Measurements from ENCODE around the gene MMS19.
"Not testable (repeated sequence)": the region's sequence is repeated elsewhere in the genome, so short reads cannot be mapped to it uniquely, and the experiment has no call there.

Gene MMS19

DNA sequence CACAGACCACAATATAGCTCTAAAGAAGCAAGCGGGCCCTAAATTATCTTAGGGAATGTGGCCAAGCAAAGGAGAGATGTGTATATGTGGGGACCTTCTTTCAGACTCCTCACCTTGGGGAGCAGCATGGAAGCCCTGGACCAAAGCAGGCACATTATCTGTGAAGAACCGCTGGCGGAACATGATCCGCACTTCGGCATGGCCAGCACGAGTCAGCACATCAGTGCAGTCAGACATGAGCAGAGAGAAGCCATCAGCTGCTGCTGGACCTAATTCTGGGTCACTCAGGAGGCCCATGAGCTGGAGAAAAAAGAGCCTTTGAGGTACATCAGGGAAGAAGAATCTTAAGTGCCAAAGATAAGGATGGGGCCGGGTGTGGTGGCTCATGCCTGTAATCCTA, 38.3 kb downstream of the MMS19 start:
- no peak for DNase-seq

DNA sequence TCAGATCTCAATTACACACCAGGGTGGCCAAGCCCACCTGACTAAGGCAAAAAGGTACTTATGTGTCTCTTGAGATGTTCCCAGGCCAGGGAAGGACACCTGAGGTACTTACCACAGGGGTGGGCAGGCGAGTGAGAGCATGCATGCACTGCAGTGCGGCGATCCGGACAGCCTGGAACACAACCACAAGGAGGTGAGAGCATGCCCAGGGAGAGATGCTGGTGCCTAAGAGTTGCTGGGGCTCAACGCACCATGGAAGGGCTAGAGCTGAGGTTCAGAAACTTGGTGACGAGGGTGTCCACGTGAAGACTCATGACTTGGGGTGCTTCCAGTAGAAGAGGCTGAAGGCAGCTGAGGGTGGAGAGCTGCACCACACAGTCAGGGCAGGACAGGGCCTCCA, 39.1 kb downstream of the MMS19 start:
- DNase-seq, result no peak

DNA sequence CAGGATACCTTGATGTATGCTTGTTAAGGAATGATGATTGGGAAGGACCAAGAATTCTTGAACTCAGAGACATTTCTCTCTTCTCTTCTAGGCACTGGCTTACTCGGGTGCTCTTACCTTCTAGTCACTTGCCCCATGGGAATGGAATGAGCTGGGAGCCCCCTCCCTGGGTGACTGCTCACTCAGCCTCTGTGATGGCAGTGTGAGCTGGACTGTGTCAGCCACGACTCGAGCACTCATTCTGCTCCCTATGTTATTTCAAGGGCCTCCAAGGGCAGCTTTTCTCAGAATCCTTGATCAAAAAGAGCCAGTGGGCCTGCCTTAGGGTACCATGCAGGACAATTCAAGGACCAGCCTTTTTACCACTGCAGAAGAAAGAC, 41.5 kb downstream of the MMS19 start:
- DNase-seq, result no peak

DNA sequence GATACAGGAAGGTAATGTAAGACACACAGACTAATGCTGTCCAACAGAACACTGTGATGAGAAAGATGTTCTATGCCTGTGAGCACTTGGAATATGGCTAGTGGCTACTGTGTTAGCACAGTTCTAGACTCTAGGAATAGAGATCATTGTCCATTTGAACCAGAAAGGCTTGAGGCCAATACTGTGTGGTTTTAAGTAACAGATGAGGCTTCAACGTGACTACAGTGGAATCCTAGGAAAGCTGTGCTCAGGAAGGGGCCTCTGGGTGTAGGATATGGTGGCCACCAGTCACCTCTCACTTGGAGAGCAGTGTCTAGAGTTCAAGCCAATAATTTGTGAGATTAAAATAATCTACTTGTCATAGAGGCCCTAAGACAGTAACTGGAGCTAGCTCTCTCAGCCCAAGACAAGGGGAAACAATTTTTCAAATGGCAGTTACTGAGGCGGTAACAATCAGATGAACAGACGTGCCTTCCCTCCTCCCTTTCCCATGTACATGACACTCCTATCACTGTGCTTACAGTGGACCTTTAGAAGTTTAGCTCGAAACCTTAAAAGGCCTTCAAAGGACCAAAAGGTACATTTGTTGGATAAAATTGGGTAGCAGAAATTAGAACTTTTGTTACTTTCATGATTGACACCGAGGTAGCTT, 42.1 kb downstream of the MMS19 start:
- DNase-seq, result no peak

DNA sequence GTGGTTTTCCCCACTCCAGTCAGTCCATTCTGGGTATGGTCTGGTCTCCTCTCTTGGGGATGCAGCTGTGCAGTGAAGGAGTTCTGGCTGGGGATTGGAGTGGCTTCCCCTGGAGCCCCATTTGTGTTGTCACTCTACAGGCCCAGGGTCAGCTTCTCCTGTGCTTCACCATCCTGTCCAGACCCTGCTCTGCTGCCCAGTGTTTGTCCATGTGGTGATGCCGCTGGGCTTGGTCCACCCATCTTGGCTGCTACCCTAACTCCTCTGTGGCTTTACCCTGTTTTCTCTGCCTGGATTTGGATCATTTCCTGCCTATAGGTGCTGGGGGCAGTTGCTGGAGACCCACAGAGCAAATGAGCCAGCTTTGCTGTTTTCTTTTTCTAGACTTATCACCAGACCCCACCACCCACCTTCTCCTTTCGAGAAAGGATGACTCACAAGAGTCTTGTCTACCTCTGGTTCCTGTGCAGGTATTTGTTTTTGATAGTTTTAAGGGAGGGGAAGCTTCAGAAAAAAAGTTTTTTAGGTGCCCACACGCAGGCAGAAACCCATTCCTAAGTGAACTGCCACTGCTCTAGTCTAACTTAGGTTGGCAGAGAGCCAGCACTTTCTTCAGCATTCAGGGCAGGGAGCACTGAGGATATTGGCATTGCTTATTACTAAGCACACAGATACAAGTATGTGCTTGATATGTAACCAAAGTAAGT, 43.7 kb downstream of the MMS19 start:
- no peak for DNase-seq

DNA sequence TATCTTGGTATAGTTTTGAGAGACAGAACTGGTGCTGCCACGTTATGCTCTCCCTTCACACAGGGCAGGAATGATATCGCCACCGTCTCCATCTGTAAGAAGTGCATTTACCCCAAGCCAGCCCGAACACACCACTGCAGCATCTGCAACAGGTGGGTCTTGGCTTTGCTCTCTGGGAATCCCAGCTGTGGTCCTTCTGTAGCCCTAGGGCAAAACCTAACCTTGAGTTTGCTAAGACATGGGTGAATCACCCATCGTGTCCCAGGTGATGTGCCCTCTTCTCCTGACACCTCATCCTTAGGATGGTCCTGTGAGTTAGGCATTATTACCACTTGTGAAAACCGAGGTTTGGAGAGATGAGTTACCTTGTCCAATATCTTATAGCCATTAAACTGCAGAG, 45.9 kb downstream of the MMS19 start:
- no peak for DNase-seq

DNA sequence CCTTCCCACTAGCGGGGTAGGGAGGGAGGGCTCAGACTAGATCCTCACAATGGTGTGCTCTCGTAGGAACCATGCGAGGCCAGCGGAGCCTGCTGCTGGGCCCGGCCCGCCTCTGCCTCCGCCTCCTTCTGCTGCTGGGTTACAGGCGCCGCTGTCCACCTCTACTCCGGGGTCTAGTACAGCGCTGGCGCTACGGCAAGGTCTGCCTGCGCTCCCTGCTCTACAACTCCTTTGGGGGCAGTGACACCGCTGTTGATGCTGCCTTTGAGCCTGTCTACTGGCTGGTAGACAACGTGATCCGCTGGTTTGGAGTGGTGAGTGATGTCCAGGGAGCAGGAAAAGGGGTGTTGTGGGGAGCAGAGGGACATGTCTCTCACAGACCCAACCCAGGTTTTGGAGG, 46.6 kb downstream of the MMS19 start:
- no peak for DNase-seq

DNA sequence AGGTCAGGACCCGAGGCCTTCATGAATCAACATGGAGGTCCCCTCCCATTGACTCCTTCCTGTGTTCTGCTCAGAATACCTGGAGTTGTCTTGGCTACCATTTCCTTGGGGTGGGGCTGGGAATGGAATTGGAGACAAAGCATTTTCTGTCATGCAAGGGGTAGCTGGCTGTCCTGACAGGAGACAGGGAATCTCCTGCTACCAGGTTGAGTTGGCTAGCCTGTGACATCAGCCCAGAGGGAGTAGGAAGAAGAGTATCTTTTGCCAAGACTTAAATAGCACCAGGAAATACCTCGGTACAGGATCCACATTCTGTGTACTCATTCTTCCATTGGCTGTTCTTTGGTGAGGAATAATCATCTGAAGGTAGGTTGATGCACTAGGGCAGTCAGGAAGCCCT, 47.4 kb downstream of the MMS19 start:
- DNase-seq, result no peak

DNA sequence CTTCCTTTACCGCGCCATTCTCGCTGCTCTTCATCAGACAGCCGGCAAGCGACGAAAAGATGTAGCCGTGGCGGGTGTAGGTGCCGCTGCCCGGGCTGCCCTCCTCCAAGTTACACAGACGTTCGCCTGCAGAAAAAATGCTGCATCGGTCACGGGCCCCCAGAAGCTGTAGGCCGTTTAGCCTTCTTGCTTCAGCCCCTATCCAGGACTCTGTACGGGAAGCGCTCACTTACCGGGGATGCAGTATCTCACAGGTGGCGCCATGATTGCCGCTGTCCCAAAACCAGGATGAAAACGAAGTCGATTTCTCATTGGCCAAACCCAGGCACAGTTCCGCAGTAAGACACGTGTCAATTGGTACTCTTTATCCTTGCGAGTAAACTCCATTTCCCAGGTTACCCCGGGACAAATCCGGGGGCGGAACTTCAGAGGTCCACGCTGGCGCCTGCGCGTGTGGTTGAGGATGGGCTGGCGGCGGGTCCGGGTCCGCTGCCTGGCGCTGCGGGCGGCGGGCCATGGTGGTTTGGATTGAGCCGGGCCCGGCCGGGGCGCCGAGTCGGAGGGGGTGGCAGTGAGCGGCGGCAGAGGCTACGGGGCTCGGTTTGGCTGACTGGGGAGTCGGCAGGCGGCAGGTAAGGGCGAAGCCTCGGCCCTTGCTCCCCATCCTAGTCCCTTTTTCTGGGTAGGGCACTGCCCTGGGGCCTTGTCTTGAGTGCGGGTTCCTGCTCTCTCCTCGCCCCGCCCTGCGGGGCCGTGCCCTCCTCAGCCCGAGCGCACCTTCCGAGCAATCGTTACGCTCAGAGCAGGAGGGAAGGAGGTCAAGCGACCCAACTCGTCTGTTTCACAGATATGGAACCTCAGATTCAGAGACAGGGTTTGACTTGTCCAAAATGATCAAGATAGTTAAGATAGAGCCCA, 52.2 kb downstream of the MMS19 start, which contains the start of the genes EXOSC1 and ZDHHC16:
TSS of gene EXOSC1 (minus strand) at position 285 of the 918 bp plus-strand sequence. CDS start at position 264, 21 bp downstream.
TSS of gene ZDHHC16 (plus strand) at position 454 of the 918 bp plus-strand sequence. CDS start 5,501 bp downstream, outside the sequence.
- DNase-seq, result peak; percentile 67

DNA sequence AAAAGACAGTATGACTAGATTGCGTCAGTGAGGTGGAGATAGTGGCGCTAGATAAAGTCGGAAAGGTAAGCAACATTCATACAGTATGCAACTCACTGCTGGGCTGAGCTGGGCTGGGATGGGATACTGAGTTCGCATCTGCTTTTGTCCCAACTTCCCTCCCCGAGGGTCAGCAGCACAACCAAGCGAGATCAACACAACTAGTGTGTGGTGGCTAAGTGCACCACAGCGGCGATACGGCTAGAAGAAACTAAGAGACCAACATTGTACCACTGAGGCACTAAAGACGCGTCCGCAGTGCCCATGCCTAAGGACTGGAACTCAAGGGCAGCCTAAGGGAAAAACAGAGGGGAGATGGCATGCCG, 52.9 kb downstream of the MMS19 start:
- no peak for DNase-seq

DNA sequence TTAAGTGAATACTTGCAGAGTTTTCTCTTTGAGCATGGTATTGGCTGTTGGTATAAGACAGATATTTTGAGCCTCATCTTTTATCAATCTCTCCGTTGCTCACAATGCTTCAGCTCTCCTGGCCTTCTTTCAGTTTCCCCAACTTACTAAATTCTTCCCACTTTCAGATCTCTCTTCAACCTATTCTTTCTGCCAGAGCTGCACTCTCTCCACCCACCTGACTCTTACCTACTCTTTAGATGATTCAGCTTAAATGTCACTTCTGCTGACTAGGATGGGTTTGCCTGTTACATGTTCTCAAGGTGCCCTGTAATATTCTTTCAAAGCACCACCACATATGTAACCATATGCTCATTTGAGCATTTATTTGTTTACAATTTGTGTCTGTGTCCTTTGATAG, 54.0 kb downstream of the MMS19 start:
- DNase-seq, result no peak

DNA sequence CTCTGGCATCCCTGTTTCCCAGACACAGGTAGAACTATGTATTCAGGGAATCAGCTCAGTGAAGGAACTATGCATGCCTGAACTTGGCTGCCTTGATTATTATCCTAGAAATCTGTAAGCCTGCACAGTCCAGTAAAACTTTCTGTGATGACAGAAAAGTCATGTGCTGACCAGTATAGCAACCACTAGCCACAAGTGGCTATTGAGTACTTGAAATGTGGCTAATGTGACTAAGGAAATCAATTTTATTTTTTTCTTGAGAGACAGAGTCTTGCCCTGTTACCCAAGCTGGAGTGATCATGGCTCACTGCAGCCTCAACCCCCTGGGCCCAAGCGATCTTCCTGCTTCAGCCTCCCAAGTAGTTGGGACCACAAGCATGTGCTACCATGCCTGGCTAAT, 55.9 kb downstream of the MMS19 start:
- no peak for DNase-seq

DNA sequence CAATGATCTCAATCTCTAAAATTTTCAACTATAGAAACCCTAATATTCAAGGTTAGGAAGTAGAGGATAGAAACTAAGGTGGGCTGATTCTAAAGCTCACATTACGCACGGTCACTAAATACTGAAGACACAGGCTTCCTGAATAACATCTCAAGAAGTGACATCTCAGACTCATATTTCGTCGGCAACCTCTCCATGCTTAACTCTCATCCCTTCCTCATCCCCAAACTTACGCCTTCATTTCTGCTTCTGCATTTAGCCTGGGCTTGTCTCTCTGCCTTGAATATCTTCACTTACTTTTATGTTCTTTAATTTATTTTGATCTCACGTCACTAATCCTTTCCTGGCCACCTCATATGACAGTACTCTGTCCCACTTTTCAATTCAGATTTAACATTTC, 63.0 kb downstream of the MMS19 start:
- DNase-seq, result no peak

DNA sequence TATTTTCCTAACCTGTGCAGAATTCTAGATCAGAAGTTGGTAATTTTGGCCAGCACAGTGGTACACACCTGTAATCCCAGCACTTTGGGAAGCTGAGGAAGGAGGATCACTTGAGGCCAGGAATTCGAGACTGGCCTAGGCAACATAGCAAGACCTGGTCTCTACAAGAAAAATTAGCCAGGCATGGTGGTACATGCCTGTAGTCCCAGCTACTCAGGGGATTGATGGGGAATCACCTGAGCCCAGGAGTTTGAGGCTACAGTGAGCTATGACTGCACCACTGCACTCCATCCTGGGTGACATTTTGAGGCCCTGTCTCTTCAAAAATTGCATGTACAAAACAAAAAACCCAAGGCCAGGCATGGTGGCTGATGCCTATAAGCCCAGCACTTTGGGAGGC, 63.7 kb downstream of the MMS19 start:
- no peak for DNase-seq

DNA sequence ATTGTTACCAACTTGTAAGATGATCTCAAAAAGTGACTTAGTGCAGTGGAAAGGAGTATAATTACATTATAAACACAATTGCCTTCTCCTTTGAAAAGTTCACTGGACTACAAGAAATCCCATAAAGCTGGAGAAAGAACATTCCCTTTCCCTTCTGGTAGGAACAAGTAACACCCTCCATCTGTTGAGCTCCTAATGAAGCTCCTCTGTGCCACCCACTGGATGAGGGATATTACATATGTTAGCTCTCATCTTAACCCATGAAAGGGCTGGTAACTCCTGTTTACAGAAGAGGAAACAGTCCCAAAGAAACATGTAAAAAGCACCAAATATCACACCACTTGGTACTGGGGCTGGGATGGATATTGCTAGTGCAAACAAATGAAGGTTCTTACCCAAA, 64.2 kb downstream of the MMS19 start:
- DNase-seq, result no peak

DNA sequence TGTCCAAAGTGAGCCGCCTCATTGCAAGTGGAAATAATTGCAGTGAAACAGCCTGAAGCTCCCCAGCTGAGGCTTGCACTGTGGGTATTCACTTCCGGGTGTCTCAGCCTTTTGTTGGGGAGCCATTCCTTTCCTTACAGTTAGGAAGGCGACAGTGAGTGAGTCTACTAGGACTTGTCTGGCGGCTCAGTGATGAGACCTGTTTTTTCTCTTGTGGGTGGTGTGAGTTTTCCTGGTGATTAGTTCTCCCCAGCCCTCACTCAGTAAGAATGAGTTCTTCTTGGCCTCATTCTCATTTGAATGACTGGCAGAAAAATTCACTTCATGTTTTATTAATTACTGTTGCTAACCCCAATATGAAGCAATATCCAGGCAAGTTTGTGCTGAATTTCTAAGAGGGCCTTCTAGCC, 69.6 kb downstream of the MMS19 start:
- no peak for DNase-seq

DNA sequence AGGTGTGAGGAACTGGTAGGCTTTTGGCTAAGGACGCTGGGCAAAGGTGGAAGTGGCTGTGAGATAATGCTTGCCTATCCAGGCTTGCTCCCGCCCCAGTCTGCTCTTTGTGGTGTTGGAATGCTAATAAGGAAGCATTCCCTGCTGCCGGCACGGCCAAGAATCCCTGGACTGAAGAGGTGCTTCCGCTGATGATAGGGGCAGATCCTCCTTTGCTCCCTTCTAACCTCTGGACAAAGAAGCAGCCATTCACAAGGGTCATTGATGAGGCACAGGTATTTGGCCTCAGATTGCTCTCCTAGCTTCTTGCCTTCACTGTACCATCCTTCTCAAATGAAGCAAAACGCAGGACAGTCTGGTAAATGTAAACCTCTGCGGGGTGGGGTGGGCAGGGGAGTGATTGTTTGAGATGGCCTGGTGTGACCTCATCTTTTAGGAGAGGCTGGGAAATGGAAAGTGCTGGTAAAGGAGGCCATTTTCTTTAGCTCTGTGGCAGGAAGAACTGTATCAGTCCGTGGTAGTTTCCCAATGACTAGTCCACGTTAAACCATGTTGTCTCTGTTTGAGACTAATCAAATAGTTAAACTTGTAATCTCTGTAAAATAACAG, 70.5 kb downstream of the MMS19 start:
- no peak for DNase-seq

DNA sequence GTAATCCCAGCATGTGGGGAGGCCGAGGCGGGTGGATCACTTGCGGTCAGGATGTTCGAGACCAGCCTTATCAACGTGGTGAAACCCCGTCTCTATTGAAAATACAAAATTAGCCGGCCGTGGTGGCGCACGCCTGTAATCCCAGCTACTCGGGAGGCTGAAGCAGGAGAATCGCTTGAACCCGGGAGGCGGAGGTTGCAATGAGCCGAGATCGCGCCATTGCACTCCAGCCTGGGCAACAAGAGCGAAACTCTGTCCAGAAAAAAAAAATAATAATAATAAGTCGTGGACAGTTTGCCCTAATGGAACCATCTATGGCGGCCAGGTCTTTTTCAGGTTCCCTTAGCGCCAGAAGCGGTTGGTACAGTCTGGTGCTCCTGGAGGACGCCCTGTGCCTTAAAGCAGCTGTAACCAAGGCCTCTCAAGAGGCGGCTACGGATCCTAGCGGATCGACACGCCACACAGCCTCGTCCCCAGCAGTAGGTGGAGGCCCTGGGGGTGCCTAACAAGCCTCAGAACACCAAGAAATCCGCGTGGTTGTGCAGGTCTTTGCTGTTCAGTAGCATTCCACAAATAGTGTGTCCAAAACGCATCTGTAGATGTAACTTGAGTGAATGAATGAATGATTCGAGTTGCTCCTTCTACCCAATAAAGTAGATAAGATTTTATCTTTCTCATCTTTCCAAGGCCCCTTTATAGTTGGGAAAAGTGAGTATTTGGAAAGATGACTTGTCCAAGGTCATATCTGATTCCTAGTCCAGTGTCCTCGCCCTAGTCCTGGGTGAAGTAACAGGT, 71.2 kb downstream of the MMS19 start:
- no peak for DNase-seq

DNA sequence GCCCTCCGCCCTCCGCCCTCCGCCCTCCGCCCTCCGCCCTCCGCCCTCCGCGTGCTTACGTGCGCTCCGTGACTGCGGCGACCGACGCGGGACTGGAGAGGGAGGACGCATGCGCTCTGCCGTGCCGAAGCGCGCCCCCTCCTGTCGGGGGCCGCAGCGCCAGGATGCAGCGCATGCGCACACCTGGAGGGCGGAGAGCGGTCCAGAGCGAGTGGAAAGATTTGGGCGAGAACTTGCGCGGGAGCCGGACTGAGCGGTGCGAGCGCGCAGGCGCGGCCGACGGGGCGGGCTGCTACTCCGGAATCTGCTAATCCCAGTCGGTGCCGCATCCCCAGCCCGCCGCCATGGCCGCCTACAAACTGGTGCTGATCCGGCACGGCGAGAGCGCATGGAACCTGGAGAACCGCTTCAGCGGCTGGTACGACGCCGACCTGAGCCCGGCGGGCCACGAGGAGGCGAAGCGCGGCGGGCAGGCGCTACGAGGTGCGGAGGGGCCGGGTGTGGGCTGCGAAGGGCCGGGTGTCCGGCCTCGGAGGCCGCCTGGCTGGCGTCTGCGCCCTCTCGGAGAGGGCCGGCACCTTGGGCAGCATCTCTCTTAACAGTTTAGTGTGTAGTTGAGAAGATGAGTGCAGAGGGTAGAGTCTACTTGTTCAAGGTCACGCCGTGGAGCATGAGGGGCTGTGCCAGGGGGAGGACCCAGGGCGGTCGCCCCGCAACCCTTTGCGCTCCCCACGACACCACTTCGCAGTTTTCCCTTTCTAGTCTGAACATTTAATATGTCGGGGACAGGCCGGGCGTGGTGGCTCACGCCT, 72.1 kb downstream of the MMS19 start, which contains the start of gene PGAM1:
TSS of gene PGAM1 (plus strand) at position 228 of the 812 bp plus-strand sequence. CDS start at position 345, 117 bp downstream.
- DNase-seq, result peak; percentile 93

DNA sequence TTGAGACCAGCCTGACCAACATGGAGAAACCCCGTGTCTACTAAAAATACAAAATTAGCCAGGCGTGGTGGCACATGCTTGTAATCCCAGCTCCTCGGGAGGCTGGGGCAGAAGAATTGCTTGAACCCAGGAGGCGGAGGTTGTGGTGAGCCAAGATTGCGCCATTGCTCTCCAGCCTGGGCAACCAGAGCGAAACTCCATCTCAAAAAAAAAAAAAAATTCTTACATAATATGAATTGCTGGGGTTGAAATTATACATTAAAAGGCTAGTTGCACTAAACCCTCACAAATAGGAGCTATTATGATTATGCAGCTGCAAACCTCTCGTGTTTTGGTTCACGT, 74.5 kb downstream of the MMS19 start:
- DNase-seq, result not testable (repeated sequence)

DNA sequence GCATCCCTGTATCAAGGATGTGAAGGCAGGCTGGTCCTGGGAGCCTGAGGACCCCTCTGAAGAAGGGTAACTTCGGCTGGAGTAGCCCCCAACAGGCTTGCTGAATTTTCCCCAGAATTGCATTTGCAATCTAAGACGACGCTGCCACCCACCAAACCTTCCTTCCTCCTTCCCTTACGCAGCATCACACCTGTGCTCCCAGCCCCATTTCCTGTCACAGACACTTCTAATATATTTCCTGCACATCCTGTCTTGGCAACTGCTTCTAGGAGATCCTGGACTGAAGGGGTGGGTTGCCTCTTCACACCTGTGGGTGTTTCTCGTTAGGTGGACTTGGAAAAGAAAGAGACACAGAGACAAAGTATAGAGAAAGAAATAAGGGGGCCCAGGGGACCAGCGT, 81.7 kb downstream of the MMS19 start:
- DNase-seq, result no peak

All from KG1 (cell line).